ENCODE results near the gene DYNLT1.
A peak's percentile ranks its signal among the peaks of the same experiment; 100 is the strongest.

Gene DYNLT1

GRCh38 chr6:158603261-158604047, 41.1 kb downstream of the DYNLT1 start:
- no peak for DNase-seq

DNA sequence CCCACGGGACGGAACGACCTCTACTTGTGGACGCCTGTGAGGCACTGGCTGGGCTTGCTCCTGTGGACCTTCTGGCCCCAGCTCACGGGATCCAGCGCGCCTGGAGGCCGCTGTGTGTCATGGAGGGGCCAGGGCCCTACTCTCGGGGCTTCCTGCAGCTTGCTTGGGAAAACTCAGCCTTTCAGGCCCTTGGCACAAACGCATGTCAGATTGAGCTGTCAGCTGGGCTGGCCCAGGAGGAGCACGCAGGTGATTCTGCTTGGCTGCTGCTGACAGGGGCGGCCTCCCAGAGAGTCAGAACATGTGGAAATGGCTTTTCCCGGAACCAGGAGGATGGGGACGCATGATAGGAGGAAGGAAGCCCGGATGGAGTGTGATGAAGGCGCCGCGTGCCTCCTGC, 44.9 kb downstream of the DYNLT1 start:
- no peak for DNase-seq

DNA sequence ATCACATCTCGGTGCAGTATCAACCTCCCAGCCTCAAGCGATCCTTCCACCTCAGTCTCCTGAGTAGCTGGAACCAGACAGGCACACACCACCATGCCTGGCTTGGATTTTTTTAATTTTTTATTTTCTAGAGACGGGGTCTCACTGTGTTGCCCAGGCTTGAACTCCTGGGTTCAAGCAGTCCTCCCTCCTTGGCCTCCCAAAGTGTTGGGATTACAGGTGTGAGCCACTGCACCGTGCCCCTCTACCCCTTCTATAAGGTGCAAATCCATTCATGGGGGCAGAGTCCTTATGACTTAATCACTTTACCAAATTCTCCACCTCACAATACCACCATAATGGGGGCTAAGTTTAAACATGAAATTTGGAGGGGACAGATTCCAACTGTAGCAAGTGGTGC, 47.0 kb downstream of the DYNLT1 start:
- DNase-seq: no peak

DNA sequence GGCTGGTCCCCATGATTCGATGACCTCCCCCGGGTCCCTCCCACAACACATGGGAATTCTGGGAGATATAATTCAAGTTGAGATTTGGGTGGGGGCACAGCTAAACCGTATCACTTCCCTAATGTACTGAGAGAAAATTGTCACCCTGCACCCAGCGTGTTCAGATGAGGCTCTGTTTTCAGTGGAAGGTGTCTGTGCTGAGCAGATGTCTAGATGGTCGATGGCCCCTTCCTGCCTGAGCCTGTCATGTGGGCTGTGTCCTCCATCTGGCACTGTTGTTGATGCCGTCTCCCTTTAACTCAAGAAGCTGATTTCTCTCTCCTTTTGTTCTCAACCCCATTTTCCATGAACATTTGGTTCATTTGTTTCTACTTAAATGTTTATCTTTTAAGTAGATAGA, 47.7 kb downstream of the DYNLT1 start:
- DNase-seq: peak in 17 of 58 donors; percentile 6 to 51 (median 14)

- DNase-seq: no peak
These were observed 49.3 kb downstream of the DYNLT1 start for GRCh38 chr6:158595223-158595622.

DNA sequence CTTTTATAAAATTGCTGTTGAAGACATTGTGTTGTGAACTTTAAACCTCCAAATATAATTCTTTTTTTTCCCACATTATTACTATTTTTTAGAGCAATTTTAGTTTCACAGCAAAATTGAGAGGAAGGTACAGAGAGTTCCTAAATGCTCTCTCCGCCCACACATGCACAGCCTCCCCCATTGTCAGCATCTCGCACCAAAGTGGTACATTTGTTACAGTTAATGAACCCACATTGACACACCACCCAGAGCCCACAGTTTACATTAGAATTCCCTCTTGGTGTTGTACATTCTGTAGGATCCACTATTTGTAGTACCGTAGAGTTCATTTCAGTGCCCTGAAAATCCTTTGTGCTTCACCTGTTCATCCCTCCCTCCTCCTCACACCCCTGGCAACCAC, 50.9 kb downstream of the DYNLT1 start:
- DNase-seq: peak in 1 of 58 donors; percentile 32

DNA sequence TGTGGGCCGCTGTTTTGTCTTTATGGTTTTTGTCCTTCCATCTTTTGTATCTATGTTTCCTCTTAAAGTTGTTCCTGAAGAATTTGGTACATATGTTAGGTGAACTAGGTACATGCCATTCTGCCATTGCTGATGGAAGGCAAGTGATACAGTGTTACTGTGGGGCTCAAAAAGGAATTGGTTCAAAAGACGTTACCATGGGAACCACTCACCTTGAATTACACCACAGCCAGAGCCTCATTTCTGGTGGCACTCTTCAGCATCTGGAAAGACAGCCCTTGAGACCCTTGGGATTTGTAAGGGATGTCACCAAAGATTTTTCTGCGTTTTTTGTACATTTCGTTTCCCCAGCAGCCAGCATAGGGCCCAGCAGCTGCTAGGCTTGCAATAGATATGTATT, 52.7 kb downstream of the DYNLT1 start:
- no peak for DNase-seq

DNA sequence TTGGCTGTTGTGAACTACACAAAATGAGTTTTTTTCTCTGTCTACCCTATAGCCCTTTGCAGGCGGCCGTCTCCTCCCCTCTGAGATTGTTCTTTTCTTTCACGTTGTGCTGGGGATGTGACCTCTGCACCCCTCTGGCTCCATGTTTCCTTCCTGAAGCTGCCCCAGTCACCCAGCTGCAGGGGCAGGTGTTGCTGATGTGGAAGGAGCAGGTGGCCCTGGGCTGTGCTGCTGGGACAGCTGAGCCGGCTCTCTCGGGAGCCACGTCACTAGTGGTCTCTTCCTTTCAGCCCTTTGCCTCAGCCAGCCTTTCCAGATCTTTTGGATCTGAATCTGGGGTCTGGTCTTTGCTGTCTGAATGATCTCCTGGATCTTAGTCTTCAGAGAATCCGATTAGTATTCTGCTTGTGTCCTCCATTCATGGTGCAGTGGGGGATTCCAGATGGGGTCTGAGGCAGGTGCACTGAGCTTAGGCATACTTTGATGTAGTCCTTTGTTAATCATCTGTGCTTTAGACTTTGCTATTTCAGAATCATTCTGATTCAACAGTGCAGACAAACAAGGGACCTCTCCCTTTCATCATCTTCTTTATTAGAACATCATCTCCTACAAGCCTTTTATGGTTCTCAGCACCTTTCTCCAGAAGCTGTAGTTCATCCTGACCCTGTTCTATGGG, 53.3 kb downstream of the DYNLT1 start:
- DNase-seq: no peak

- DNase-seq: peak in 8 of 58 donors; percentile 11 to 34 (median 16)
These were observed 55.2 kb downstream of the DYNLT1 start for GRCh38 chr6:158589366-158589765.

GRCh38 chr6:158586652-158587051, 57.9 kb downstream of the DYNLT1 start:
- DNase-seq: no peak
